Activated naive CD8-positive, alpha-beta T cell treated with anti-CD3 and anti-CD28 coated beads, Interleukin-2, amount 10 ng/mL, durations not matched to agents 7 days and 5 days (primary cell): ENCODE measurements around the gene GPR84. TPM values are rescaled to one million over a fixed set of nuclear protein-coding genes. Genes with fewer than 3 reads are reported as not detected.

Source experiments
- ATAC-seq: fragments of 150-1000 bp; cut with Tn5 transposase; one replicate; pipeline ENCODE4 v1.10.0; 2021; ENCODE audit warnings: low read depth, moderate library complexity
- POLR2A ChIA-PET: fragments of 350-600 bp; sonication (Branson Sonifier 250); formaldehyde crosslinking; loops from one replicate; lab custom pipeline; 2021; ENCODE audit warnings: antibody characterized with exemption; lab: Charles Lee
- DNase-seq: peaks from one replicate; pipeline ENCODE4 v3.0.0; 2021
- H3K27ac Mint-ChIP-seq: one replicate; pipeline ENCODE4 v1.8.0; 2022; ENCODE audit warnings: mild to moderate bottlenecking, mixed read lengths
- H3K27me3 Mint-ChIP-seq: one replicate; pipeline ENCODE4 v1.8.0; 2022; ENCODE audit warnings: mild to moderate bottlenecking, moderate library complexity, mixed read lengths
- H3K36me3 Mint-ChIP-seq: one replicate; pipeline ENCODE4 v1.8.0; 2021; ENCODE audit warnings: mild to moderate bottlenecking, mixed read lengths
- H3K4me1 Mint-ChIP-seq: one replicate; pipeline ENCODE4 v1.8.0; 2021; ENCODE audit warnings: mixed read lengths
- H3K4me3 Mint-ChIP-seq: one replicate; pipeline ENCODE4 v1.8.0; 2022; ENCODE audit warnings: mild to moderate bottlenecking, moderate library complexity, mixed read lengths
- H3K9me3 Mint-ChIP-seq: one replicate; pipeline ENCODE4 v1.8.0; 2021; ENCODE audit warnings: mixed read lengths
- total RNA-seq, 2 experiments: library from RNA; stranded (reverse); gene quantifications; one replicate each; pipeline ENCODE4 v1.2.3, GENCODE V29; 2021

The GPR84 gene
- total RNA-seq, 2 experiments from 2014 or later: 0.39 to 0.65 TPM

- peak; percentile 89 for ATAC-seq
- POLR2A ChIA-PET: interaction anchor here (0.6 to 2.1 kb wide), 8 partner anchors 10 to 120 kb away, joined by 3 to 15 read pairs (median 4); partner anchors contain the start of gene ITGA5
- peaks cover 15% of the 10 kb centered on the region for H3K4me1 Mint-ChIP-seq
These were observed 34.9 kb upstream of the GPR84 start for GRCh38 chr12:54398995-54399793.

GRCh38 chr12:54398218-54398617 lies 33.9 kb upstream of the GPR84 start:
- Mint-ChIP-seq H3K27me3 (no peaks in the 10 kb centered on the region), H3K9me3 (no peaks in the 10 kb centered on the region), H3K4me1 (peaks cover 22% of the 10 kb centered on the region), H3K27ac (no peak overlapping the region), H3K36me3 (peaks cover 30% of the 10 kb centered on the region), H3K4me3 (no peak overlapping the region)
- POLR2A ChIA-PET: no interaction called here
- ATAC-seq (no peak), DNase-seq (no peak)

More at GRCh38 chr12:54398995-54399793, 34.9 kb upstream of the GPR84 start:
- no peaks in the 10 kb centered on the region for H3K27me3 Mint-ChIP-seq
- no peaks in the 10 kb centered on the region for H3K9me3 Mint-ChIP-seq
- DNase-seq: peak; percentile 86
- H3K36me3 Mint-ChIP-seq: peaks cover 30% of the 10 kb centered on the region
- H3K4me3 Mint-ChIP-seq: no peak overlapping the region
- H3K27ac Mint-ChIP-seq: no peak overlapping the region

- DNase-seq: no peak
- Mint-ChIP-seq H3K9me3 (no peaks in the 10 kb centered on the region), H3K4me3 (no peak overlapping the region), H3K36me3 (peaks cover 27% of the 10 kb centered on the region), H3K4me1 (peaks cover 26% of the 10 kb centered on the region), H3K27me3 (no peaks in the 10 kb centered on the region), H3K27ac (peak overlapping the region; percentile 45)
- POLR2A ChIA-PET: interaction anchor here (1.5 kb wide), 1 partner anchor 16 kb away, joined by 3 read pairs; no protein-coding TSS in a partner anchor
- no peak for ATAC-seq
These were observed 32.9 kb upstream of the GPR84 start for GRCh38 chr12:54397157-54397556.

GRCh38 chr12:54395545-54395944 lies 31.3 kb upstream of the GPR84 start:
- peaks cover 24% of the 10 kb centered on the region for H3K36me3 Mint-ChIP-seq
- peaks cover 33% of the 10 kb centered on the region for H3K4me1 Mint-ChIP-seq
- POLR2A ChIA-PET: interaction anchor here (1.5 kb wide), 1 partner anchor 15 kb away, joined by 3 read pairs; no protein-coding TSS in a partner anchor
- no peaks in the 10 kb centered on the region for H3K9me3 Mint-ChIP-seq
- DNase-seq (no peak), ATAC-seq (no peak)
- no peaks in the 10 kb centered on the region for H3K27me3 Mint-ChIP-seq
- no peak overlapping the region for H3K4me3 Mint-ChIP-seq
- H3K27ac Mint-ChIP-seq: no peak overlapping the region

- no peak overlapping the region for H3K27ac Mint-ChIP-seq
- no peak for ATAC-seq
- no peak overlapping the region for H3K4me3 Mint-ChIP-seq
- POLR2A ChIA-PET: no interaction called here
- H3K36me3 Mint-ChIP-seq: peaks cover 24% of the 10 kb centered on the region
- no peaks in the 10 kb centered on the region for H3K27me3 Mint-ChIP-seq
- DNase-seq: no peak
- peaks cover 33% of the 10 kb centered on the region for H3K4me1 Mint-ChIP-seq
- H3K9me3 Mint-ChIP-seq: no peaks in the 10 kb centered on the region
These were observed 30.7 kb upstream of the GPR84 start for GRCh38 chr12:54394986-54395385.

GRCh38 chr12:54394281-54394719 lies 30.0 kb upstream of the GPR84 start:
- H3K27me3 Mint-ChIP-seq: no peaks in the 10 kb centered on the region
- DNase-seq: no peak
- no peak overlapping the region for H3K27ac Mint-ChIP-seq
- H3K4me1 Mint-ChIP-seq: peaks cover 38% of the 10 kb centered on the region
- H3K4me3 Mint-ChIP-seq: no peak overlapping the region
- ATAC-seq: no peak
- H3K9me3 Mint-ChIP-seq: no peaks in the 10 kb centered on the region
- POLR2A ChIA-PET: no interaction called here
- H3K36me3 Mint-ChIP-seq: peaks cover 23% of the 10 kb centered on the region

- no peaks in the 10 kb centered on the region for H3K27me3 Mint-ChIP-seq
- no peak for DNase-seq
- H3K4me3 Mint-ChIP-seq: no peak overlapping the region
- POLR2A ChIA-PET: no interaction called here
- peak overlapping the region; percentile 2 for H3K27ac Mint-ChIP-seq
- peaks cover 37% of the 10 kb centered on the region for H3K4me1 Mint-ChIP-seq
- no peaks in the 10 kb centered on the region for H3K9me3 Mint-ChIP-seq
- no peak for ATAC-seq
- H3K36me3 Mint-ChIP-seq: peaks cover 21% of the 10 kb centered on the region
These were observed 29.5 kb upstream of the GPR84 start for GRCh38 chr12:54393743-54394142.

- POLR2A ChIA-PET: no interaction called here
- H3K27ac Mint-ChIP-seq: no peak overlapping the region
- H3K36me3 Mint-ChIP-seq: peaks cover 17% of the 10 kb centered on the region
- no peaks in the 10 kb centered on the region for H3K27me3 Mint-ChIP-seq
- DNase-seq: no peak
- H3K4me1 Mint-ChIP-seq: peaks cover 37% of the 10 kb centered on the region
- no peak overlapping the region for H3K4me3 Mint-ChIP-seq
- H3K9me3 Mint-ChIP-seq: no peaks in the 10 kb centered on the region
- ATAC-seq: no peak
These were observed 28.9 kb upstream of the GPR84 start for GRCh38 chr12:54393207-54393609.

- DNase-seq: no peak
- no peak for ATAC-seq
- Mint-ChIP-seq H3K9me3 (no peaks in the 10 kb centered on the region), H3K27me3 (no peaks in the 10 kb centered on the region), H3K4me3 (no peak overlapping the region), H3K27ac (no peak overlapping the region), H3K36me3 (peaks cover 16% of the 10 kb centered on the region), H3K4me1 (peaks cover 36% of the 10 kb centered on the region)
- POLR2A ChIA-PET: no interaction called here
These were observed 28.4 kb upstream of the GPR84 start for GRCh38 chr12:54392485-54393206.

- ATAC-seq (peak; percentile 73), DNase-seq (peak; percentile 75)
- Mint-ChIP-seq H3K27ac (peak overlapping the region; percentile 55), H3K4me3 (peak overlapping the region; percentile 75), H3K27me3 (no peaks in the 10 kb centered on the region), H3K9me3 (no peaks in the 10 kb centered on the region), H3K36me3 (peaks cover 8% of the 10 kb centered on the region), H3K4me1 (peaks cover 31% of the 10 kb centered on the region)
- POLR2A ChIA-PET: no interaction called here
These were observed 26.6 kb upstream of the GPR84 start for GRCh38 chr12:54390668-54391551.

- DNase-seq (no peak), ATAC-seq (no peak)
- H3K36me3 Mint-ChIP-seq: peaks cover 3% of the 10 kb centered on the region
- peak overlapping the region; percentile 40 for H3K4me3 Mint-ChIP-seq
- H3K27me3 Mint-ChIP-seq: no peaks in the 10 kb centered on the region
- no peaks in the 10 kb centered on the region for H3K9me3 Mint-ChIP-seq
- peaks cover 31% of the 10 kb centered on the region for H3K4me1 Mint-ChIP-seq
- POLR2A ChIA-PET: no interaction called here
- no peak overlapping the region for H3K27ac Mint-ChIP-seq
These were observed 25.9 kb upstream of the GPR84 start for GRCh38 chr12:54390176-54390667.

- no peaks in the 10 kb centered on the region for H3K27me3 Mint-ChIP-seq
- peak overlapping the region; percentile 32 for H3K4me3 Mint-ChIP-seq
- peak overlapping the region; percentile 17 for H3K27ac Mint-ChIP-seq
- H3K36me3 Mint-ChIP-seq: peaks cover 3% of the 10 kb centered on the region
- DNase-seq (no peak), ATAC-seq (no peak)
- no peaks in the 10 kb centered on the region for H3K9me3 Mint-ChIP-seq
- H3K4me1 Mint-ChIP-seq: peaks cover 28% of the 10 kb centered on the region
- POLR2A ChIA-PET: no interaction called here
These were observed 25.4 kb upstream of the GPR84 start for GRCh38 chr12:54389607-54390175.
